WTC11 (cell line): Measurements from ENCODE around the gene SLC37A1. TPM values are rescaled to one million over a fixed set of nuclear protein-coding genes. Genes with fewer than 3 reads are reported as not detected.

Source experiments
- ATAC-seq: fragments of 200-7000 bp; cut with Tn5 transposase; 2 replicates; pipeline ENCODE4 v1.10.0; 2021; ENCODE audit warnings: mild to moderate bottlenecking, moderate library complexity
- CTCF ChIA-PET: fragments of 300-600 bp; sonication (Branson Sonifier 250); formaldehyde crosslinking; loops from one replicate; lab custom pipeline; 2021; ENCODE audit warnings: antibody characterized with exemption; lab: Charles Lee
- POLR2A ChIA-PET: fragments of 350-600 bp; sonication (Branson Sonifier 250); formaldehyde crosslinking; loops from one replicate; lab custom pipeline; 2021; ENCODE audit warnings: antibody characterized with exemption; lab: Charles Lee
- DNase-seq: peaks from one replicate; pipeline ENCODE4 v3.0.0; 2021; ENCODE audit warnings: low spot score
- H3K27ac Mint-ChIP-seq: 2 replicates; pipeline ENCODE4 v1.8.0; 2021; ENCODE audit warnings: mixed read lengths
- H3K27me3 Mint-ChIP-seq: 2 replicates; pipeline ENCODE4 v1.8.0; 2021; ENCODE audit warnings: low read depth, mild to moderate bottlenecking, moderate library complexity, mixed read lengths
- H3K36me3 Mint-ChIP-seq: 2 replicates; pipeline ENCODE4 v1.8.0; 2021; ENCODE audit warnings: mixed read lengths
- H3K4me1 Mint-ChIP-seq: 2 replicates; pipeline ENCODE4 v1.8.0; 2022; ENCODE audit warnings: mixed read lengths
- H3K4me3 Mint-ChIP-seq: 2 replicates; pipeline ENCODE4 v1.8.0; 2021; ENCODE audit warnings: mild to moderate bottlenecking, moderate library complexity, mixed read lengths
- H3K9me3 Mint-ChIP-seq: 2 replicates; pipeline ENCODE4 v1.8.0; 2021; ENCODE audit warnings: mixed read lengths
- AFF4 ChIP-seq: sonication (generic); formaldehyde crosslinking; IDR thresholded peaks from 2 replicates; pipeline ENCODE4 v1.8.1; 2023; ENCODE audit warnings: mild to moderate bottlenecking, missing genetic modification reagents, borderline replicate concordance
- ATF2 ChIP-seq: sonication (generic); formaldehyde crosslinking; IDR thresholded peaks from 2 replicates; pipeline ENCODE4 v1.8.1; 2022; ENCODE audit warnings: low read depth, missing genetic modification reagents, borderline replicate concordance
- ATF3 ChIP-seq: sonication (generic); formaldehyde crosslinking; conservative IDR thresholded peaks from 2 replicates; pipeline ENCODE4 v1.8.1; 2022; ENCODE audit warnings: mild to moderate bottlenecking, missing genetic modification reagents
- CREB1 ChIP-seq: sonication (generic); formaldehyde crosslinking; IDR thresholded peaks from 2 replicates; pipeline ENCODE4 v1.8.0; 2023; ENCODE audit warnings: mild to moderate bottlenecking, missing genetic modification reagents
- CTCF ChIP-seq: fragments of 200-600 bp; IDR thresholded peaks from 2 replicates; pipeline ENCODE4 v1.8.0; 2022; ENCODE audit warnings: antibody characterized with exemption
- E2F4 ChIP-seq: sonication (generic); formaldehyde crosslinking; IDR thresholded peaks from 2 replicates; pipeline ENCODE4 v1.8.1; 2022; ENCODE audit warnings: low read depth, mild to moderate bottlenecking, moderate library complexity, missing genetic modification reagents, borderline replicate concordance
- FOXP4 ChIP-seq: sonication (generic); formaldehyde crosslinking; IDR thresholded peaks from 2 replicates; pipeline ENCODE4 v1.8.0; 2022; ENCODE audit warnings: mild to moderate bottlenecking, missing genetic modification reagents
- GRHL2 ChIP-seq: fragments of 250-450 bp; sonication (Bioruptor Pico); IDR thresholded peaks from 2 replicates; pipeline ENCODE4 v1.8.0; 2022; ENCODE audit warnings: mild to moderate bottlenecking, moderate library complexity; ENCODE audit not compliant: insufficient replicate concordance, severe bottlenecking
- IRF2 ChIP-seq: sonication (generic); formaldehyde crosslinking; IDR thresholded peaks from 2 replicates; pipeline ENCODE4 v1.8.0; 2022; ENCODE audit warnings: low read depth, missing genetic modification reagents, borderline replicate concordance
- MXD4 ChIP-seq: fragments of 250-450 bp; sonication (Bioruptor Pico); IDR thresholded peaks from 2 replicates; pipeline ENCODE4 v1.8.0; 2021; ENCODE audit warnings: mild to moderate bottlenecking, moderate library complexity, borderline replicate concordance
- NFE2L1 ChIP-seq: sonication (generic); formaldehyde crosslinking; IDR thresholded peaks from 2 replicates; pipeline ENCODE4 v1.8.1; 2023; ENCODE audit warnings: missing genetic modification reagents
- NR3C1 ChIP-seq: sonication (generic); formaldehyde crosslinking; conservative IDR thresholded peaks from 2 replicates; pipeline ENCODE4 v1.8.1; 2023; ENCODE audit warnings: low read depth, mild to moderate bottlenecking, missing genetic modification reagents
- RELA ChIP-seq: sonication (generic); formaldehyde crosslinking; IDR thresholded peaks from 2 replicates; pipeline ENCODE4 v1.8.1; 2022; ENCODE audit warnings: missing genetic modification reagents, mild to moderate bottlenecking, borderline replicate concordance
- RORB ChIP-seq: fragments of 250-450 bp; sonication (Bioruptor Pico); IDR thresholded peaks from 2 replicates; pipeline ENCODE4 v1.9.0; 2021; ENCODE audit warnings: mild to moderate bottlenecking
- USF1 ChIP-seq: sonication (generic); formaldehyde crosslinking; IDR thresholded peaks from 2 replicates; pipeline ENCODE4 v1.8.0; 2022; ENCODE audit warnings: mild to moderate bottlenecking, missing genetic modification reagents
- USF2 ChIP-seq: sonication (generic); formaldehyde crosslinking; IDR thresholded peaks from 2 replicates; pipeline ENCODE4 v1.8.1; 2023; ENCODE audit warnings: mild to moderate bottlenecking, missing genetic modification reagents, moderate library complexity
- ZNF396 ChIP-seq: fragments of 250-450 bp; sonication (Bioruptor Pico); IDR thresholded peaks from 2 replicates; pipeline ENCODE4 v1.8.0; 2021; ENCODE audit warnings: mild to moderate bottlenecking, moderate library complexity, borderline replicate concordance
- ZNF416 ChIP-seq: fragments of 250-450 bp; sonication (Bioruptor Pico); IDR thresholded peaks from 2 replicates; pipeline ENCODE4 v1.9.0; 2021; ENCODE audit warnings: mild to moderate bottlenecking, inconsistent platforms
- ZNF671 ChIP-seq: fragments of 250-450 bp; sonication (Bioruptor Pico); IDR thresholded peaks from 2 replicates; pipeline ENCODE4 v1.8.0; 2021; ENCODE audit warnings: mild to moderate bottlenecking
- total RNA-seq: library from RNA; stranded (reverse); gene quantifications from 3 replicates; pipeline ENCODE4 v1.2.3, GENCODE V29; 2021

Gene SLC37A1
- total RNA-seq, 1 experiment from 2014 or later = 22.7 TPM

GRCh38 chr21:42539931-42540343, 26.3 kb downstream of the SLC37A1 start:
- DNase-seq (peak; percentile 68), ATAC-seq (peak; percentile 87)
- Mint-ChIP-seq H3K9me3 (no peaks in the 10 kb centered on the region), H3K4me1 (peaks cover 10% of the 10 kb centered on the region), H3K27ac (peak overlapping the region; percentile 87), H3K27me3 (no peaks in the 10 kb centered on the region), H3K36me3 (peaks cover 9% of the 10 kb centered on the region), H3K4me3 (no peak overlapping the region)
- ChIA-PET POLR2A (no interaction called here), CTCF (interaction anchor here (0.5 to 4.4 kb wide), 9 partner anchors 15 to 293 kb away, joined by 3 to 14 read pairs (median 3); no protein-coding TSS in a partner anchor)
- no peak for TF ChIP-seq NR3C1 (CRISPR knock-in tag)
- TF ChIP-seq ATF3 (CRISPR knock-in tag) = no peak
- no peak for TF ChIP-seq ZNF671 (CRISPR knock-in tag)
- TF ChIP-seq RELA (CRISPR knock-in tag) = no peak
- TF ChIP-seq NFE2L1 (CRISPR knock-in tag) = no peak
- no peak for TF ChIP-seq USF2
- TF ChIP-seq USF1 (CRISPR knock-in tag) = no peak

- ATAC-seq (no peak; the same call in 1 of the 2 replicates), DNase-seq (no peak)
- Mint-ChIP-seq H3K4me1 (peaks cover 10% of the 10 kb centered on the region), H3K27me3 (no peaks in the 10 kb centered on the region), H3K27ac (peak overlapping the region; percentile 73), H3K36me3 (peaks cover 11% of the 10 kb centered on the region), H3K4me3 (no peak overlapping the region), H3K9me3 (no peaks in the 10 kb centered on the region)
- TF ChIP-seq ATF2 (CRISPR knock-in tag) (no peak), E2F4 (CRISPR knock-in tag) (no peak), ZNF416 (CRISPR knock-in tag) (no peak), IRF2 (CRISPR knock-in tag) (no peak), ZNF396 (CRISPR knock-in tag) (no peak), CTCF (no peak), GRHL2 (CRISPR knock-in tag) (no peak), MXD4 (CRISPR knock-in tag) (no peak), RORB (CRISPR knock-in tag) (no peak)
- POLR2A ChIA-PET = no interaction called here
- CTCF ChIA-PET = interaction anchor here (0.5 to 4.4 kb wide), 4 partner anchors 14 to 282 kb away, joined by 3 to 14 read pairs (median 6); no protein-coding TSS in a partner anchor
These were observed 26.7 kb downstream of the SLC37A1 start for GRCh38 chr21:42540396-42540795.

GRCh38 chr21:42541174-42541573, 27.5 kb downstream of the SLC37A1 start:
- POLR2A ChIA-PET = no interaction called here
- H3K27me3 Mint-ChIP-seq = no peaks in the 10 kb centered on the region
- CTCF ChIA-PET = interaction anchor here (0.8 kb wide), 2 partner anchors 74 to 220 kb away, joined by 3 read pairs; no protein-coding TSS in a partner anchor
- peaks cover 19% of the 10 kb centered on the region for H3K36me3 Mint-ChIP-seq
- no peak for DNase-seq
- no peak for ATAC-seq
- peaks cover 10% of the 10 kb centered on the region for H3K4me1 Mint-ChIP-seq
- no peak overlapping the region for H3K4me3 Mint-ChIP-seq
- H3K9me3 Mint-ChIP-seq = no peaks in the 10 kb centered on the region
- no peak overlapping the region for H3K27ac Mint-ChIP-seq
- TF ChIP-seq AFF4 (CRISPR knock-in tag) = no peak
- TF ChIP-seq CREB1 (CRISPR knock-in tag) = no peak
- no peak for TF ChIP-seq FOXP4
- no peak for TF ChIP-seq ATF3 (CRISPR knock-in tag)
